ENCODE results near the gene GSK3A.

GSK3A gene

DNA sequence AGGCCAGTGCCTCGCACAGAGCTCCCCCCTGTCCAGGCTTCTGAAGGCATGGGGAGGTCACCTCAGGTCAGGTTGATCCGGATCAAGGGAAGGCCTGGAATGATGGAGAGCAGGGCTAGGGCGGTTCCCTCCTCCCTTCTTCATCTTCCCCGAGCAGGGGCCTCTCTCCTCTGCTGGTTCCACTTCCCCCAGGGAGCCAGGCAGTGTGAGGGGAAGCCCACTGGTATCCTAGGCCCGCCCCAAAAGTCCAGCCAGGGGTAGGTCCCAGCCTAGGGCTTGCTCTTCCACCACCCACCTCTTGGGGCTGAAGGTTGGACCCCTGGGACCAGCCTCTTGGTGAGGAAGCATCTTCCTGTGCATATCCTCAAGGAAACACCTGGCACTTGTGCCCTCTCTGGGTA, 43.1 kb upstream of the GSK3A start:
- Mint-ChIP-seq H3K4me3 (peak overlapping the region; percentile 86), H3K9me3 (no peaks in the 10 kb centered on the region), H3K27me3 (no peaks in the 10 kb centered on the region), H3K27ac (ENCODE audit: low read depth) (peak overlapping the region; percentile 16), H3K36me3 (ENCODE audit: insufficient read depth) (peaks cover 7% of the 10 kb centered on the region), H3K4me1 (peaks cover 20% of the 10 kb centered on the region)
- DNase-seq (ENCODE audit: low spot score in 2 of 2) (no peak), ATAC-seq (replicated peaks; ENCODE audit: extremely low read depth, poor library complexity, severe bottlenecking) (no peak)

GRCh38 chr19:42284591-42285341, 42.4 kb upstream of the GSK3A start:
- no peaks in the 10 kb centered on the region for H3K9me3 Mint-ChIP-seq
- peak in 1 of 2 donors; percentile 23 for DNase-seq (ENCODE audit: low spot score in 2 of 2)
- no peaks in the 10 kb centered on the region for H3K27me3 Mint-ChIP-seq
- peaks cover 21% of the 10 kb centered on the region for H3K4me1 Mint-ChIP-seq
- peak overlapping the region; percentile 86 for H3K4me3 Mint-ChIP-seq
- H3K27ac Mint-ChIP-seq (ENCODE audit: low read depth): peak overlapping the region; percentile 91
- H3K36me3 Mint-ChIP-seq (ENCODE audit: insufficient read depth): peaks cover 8% of the 10 kb centered on the region
- ATAC-seq (replicated peaks; ENCODE audit: extremely low read depth, poor library complexity, severe bottlenecking): no peak

DNA sequence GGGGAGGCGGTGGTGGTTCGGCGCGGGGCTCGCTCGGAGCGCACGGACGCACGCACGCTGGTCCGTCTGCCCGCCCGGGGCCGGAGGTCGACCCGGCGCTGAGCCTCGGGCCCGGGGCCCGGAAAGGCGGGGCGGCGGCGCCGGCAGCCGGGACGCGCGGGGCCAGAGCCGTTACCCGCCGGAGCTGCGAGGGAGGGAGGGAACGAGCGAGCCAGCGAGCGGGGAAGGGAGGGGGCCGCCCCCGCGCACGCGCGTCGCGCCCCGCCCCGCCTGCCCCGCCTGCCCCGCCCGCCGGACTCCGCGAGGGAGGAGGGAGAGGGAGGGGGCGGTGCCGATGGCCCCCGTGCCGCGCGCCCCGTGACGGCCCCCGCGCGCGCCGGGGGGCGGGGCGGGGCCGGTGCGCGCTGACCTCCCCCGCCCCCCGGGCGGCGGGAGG, 41.7 kb upstream of the GSK3A start:
- no peak overlapping the region for H3K4me3 Mint-ChIP-seq
- H3K27me3 Mint-ChIP-seq: no peaks in the 10 kb centered on the region
- H3K9me3 Mint-ChIP-seq: no peaks in the 10 kb centered on the region
- no peak overlapping the region for H3K27ac Mint-ChIP-seq (ENCODE audit: low read depth)
- peaks cover 13% of the 10 kb centered on the region for H3K36me3 Mint-ChIP-seq (ENCODE audit: insufficient read depth)
- peak in 1 of 2 donors; percentile 76 for DNase-seq (ENCODE audit: low spot score in 2 of 2)
- H3K4me1 Mint-ChIP-seq: peaks cover 28% of the 10 kb centered on the region
- ATAC-seq (replicated peaks; ENCODE audit: extremely low read depth, poor library complexity, severe bottlenecking): peak; percentile 12

DNA sequence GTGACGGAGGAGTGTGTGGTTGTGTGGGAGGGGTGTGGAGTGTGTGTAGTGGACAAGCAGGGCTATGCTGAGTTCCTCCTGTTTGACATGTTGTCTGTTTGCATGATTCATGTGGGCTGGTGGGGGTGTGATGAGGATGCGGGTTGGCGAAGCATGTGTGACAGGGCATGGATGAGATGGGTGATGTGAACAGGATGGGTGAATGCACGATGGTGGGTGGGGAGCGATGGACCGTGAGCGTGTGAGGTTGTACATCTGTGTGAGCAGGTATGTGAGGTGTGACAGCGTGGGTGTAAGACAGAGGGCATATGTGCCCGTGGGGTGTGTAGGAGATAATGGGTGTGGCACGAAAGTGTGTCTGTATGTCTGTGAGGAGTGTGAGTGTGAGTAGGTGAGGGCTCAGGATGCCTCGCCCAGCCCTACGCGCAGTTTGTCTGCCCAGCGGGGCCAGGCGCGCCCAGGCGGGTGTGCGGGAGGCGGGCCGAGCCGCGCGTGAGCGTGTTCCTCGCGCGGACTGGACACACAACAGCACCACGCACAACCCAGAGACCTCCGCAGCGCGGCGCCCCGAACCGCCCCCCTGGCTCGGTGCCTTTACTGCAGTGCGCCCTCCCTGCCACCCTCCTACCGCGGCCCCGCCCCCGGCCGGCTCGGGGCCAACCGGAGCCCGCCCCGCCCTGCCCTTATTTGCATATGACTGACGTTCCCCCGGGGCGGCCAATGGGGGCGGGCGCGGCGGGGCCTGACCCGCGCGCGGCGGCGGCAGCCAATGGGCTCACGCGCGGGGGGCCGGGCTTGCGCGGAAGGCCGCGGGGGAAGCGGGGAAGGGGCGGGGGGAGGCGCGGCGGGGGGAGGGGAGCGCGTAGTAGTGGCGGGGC, 41.0 kb upstream of the GSK3A start:
- Mint-ChIP-seq H3K27ac (ENCODE audit: low read depth) (no peak overlapping the region), H3K27me3 (no peaks in the 10 kb centered on the region), H3K4me3 (no peak overlapping the region), H3K9me3 (no peaks in the 10 kb centered on the region), H3K36me3 (ENCODE audit: insufficient read depth) (peaks cover 13% of the 10 kb centered on the region), H3K4me1 (peaks cover 32% of the 10 kb centered on the region)
- DNase-seq (ENCODE audit: low spot score in 2 of 2): peak; percentile 83 to 93
- peak; percentile 68 for ATAC-seq (replicated peaks; ENCODE audit: extremely low read depth, poor library complexity, severe bottlenecking)

DNA sequence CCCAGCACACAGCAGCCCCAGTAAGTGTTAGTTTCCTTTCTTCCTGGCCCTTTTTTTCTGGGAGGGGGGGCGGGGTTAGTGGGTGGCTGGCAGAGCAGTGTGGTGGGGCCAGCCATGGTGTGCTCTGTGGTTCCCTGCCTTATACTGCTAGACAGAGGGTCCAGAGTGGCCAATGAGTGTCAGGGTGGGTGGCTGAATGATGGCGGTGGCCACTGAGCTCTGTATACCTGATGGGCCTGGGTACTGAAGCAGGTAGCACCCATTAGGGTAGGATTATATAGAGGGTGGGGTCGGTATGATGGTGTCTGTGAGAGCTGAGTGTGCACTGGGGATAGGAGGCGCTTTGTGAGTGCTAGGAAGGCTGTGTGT, 40.4 kb upstream of the GSK3A start:
- no peaks in the 10 kb centered on the region for H3K9me3 Mint-ChIP-seq
- H3K36me3 Mint-ChIP-seq (ENCODE audit: insufficient read depth): peaks cover 12% of the 10 kb centered on the region
- DNase-seq (ENCODE audit: low spot score in 2 of 2) (no peak), ATAC-seq (replicated peaks; ENCODE audit: extremely low read depth, poor library complexity, severe bottlenecking) (peak; percentile 3)
- H3K27me3 Mint-ChIP-seq: no peaks in the 10 kb centered on the region
- no peak overlapping the region for H3K27ac Mint-ChIP-seq (ENCODE audit: low read depth)
- no peak overlapping the region for H3K4me3 Mint-ChIP-seq
- H3K4me1 Mint-ChIP-seq: peaks cover 37% of the 10 kb centered on the region

- no peaks in the 10 kb centered on the region for H3K27me3 Mint-ChIP-seq
- DNase-seq (ENCODE audit: low spot score in 2 of 2) (no peak), ATAC-seq (replicated peaks; ENCODE audit: extremely low read depth, poor library complexity, severe bottlenecking) (no peak)
- no peak overlapping the region for H3K4me3 Mint-ChIP-seq
- H3K9me3 Mint-ChIP-seq: no peaks in the 10 kb centered on the region
- H3K36me3 Mint-ChIP-seq (ENCODE audit: insufficient read depth): peaks cover 12% of the 10 kb centered on the region
- H3K27ac Mint-ChIP-seq (ENCODE audit: low read depth): peak overlapping the region; percentile 17
- peaks cover 37% of the 10 kb centered on the region for H3K4me1 Mint-ChIP-seq
Measured at GRCh38 chr19:42281827-42282762, 39.7 kb upstream of the GSK3A start.

- Mint-ChIP-seq H3K36me3 (ENCODE audit: insufficient read depth) (peaks cover 12% of the 10 kb centered on the region), H3K27ac (ENCODE audit: low read depth) (peak overlapping the region; percentile 17), H3K4me1 (peaks cover 38% of the 10 kb centered on the region), H3K9me3 (no peaks in the 10 kb centered on the region), H3K4me3 (no peak overlapping the region), H3K27me3 (no peaks in the 10 kb centered on the region)
- no peak for ATAC-seq (replicated peaks; ENCODE audit: extremely low read depth, poor library complexity, severe bottlenecking)
- peak in 1 of 2 donors; percentile 20 for DNase-seq (ENCODE audit: low spot score in 2 of 2)
Measured at GRCh38 chr19:42281146-42281826, 38.9 kb upstream of the GSK3A start.

DNA sequence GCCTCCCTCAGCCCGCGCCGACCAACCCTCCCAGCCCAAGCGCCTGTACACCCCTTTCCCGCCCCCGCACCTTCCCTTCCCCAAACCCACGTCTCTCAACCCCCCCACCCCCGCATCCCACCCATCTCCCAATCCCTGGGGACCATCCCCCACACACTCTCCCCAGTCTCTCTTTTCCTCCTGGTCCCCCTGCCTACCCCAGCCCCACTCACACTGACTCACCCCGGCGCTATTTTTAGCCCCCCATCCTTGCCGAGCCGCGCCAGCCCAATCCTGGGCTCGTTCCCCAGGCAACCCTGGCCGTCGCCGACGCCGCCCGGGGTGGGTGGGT, 38.4 kb upstream of the GSK3A start:
- Mint-ChIP-seq H3K4me1 (peaks cover 39% of the 10 kb centered on the region), H3K27ac (ENCODE audit: low read depth) (no peak overlapping the region)

GRCh38 chr19:42279902-42280814, 37.8 kb upstream of the GSK3A start:
- Mint-ChIP-seq H3K9me3 (no peaks in the 10 kb centered on the region), H3K27me3 (no peaks in the 10 kb centered on the region), H3K4me3 (no peak overlapping the region), H3K4me1 (peaks cover 40% of the 10 kb centered on the region), H3K27ac (ENCODE audit: low read depth) (peak overlapping the region; percentile 95), H3K36me3 (ENCODE audit: insufficient read depth) (peaks cover 9% of the 10 kb centered on the region)
- peak; percentile 8 for ATAC-seq (replicated peaks; ENCODE audit: extremely low read depth, poor library complexity, severe bottlenecking)
- peak; percentile 68 to 74 for DNase-seq (ENCODE audit: low spot score in 2 of 2)

More for the DNA sequence above, 38.4 kb upstream of the GSK3A start:
- no peaks in the 10 kb centered on the region for H3K9me3 Mint-ChIP-seq
- H3K4me3 Mint-ChIP-seq: no peak overlapping the region
- ATAC-seq (replicated peaks; ENCODE audit: extremely low read depth, poor library complexity, severe bottlenecking): no peak
- peaks cover 9% of the 10 kb centered on the region for H3K36me3 Mint-ChIP-seq (ENCODE audit: insufficient read depth)
- no peak for DNase-seq (ENCODE audit: low spot score in 2 of 2)
- no peaks in the 10 kb centered on the region for H3K27me3 Mint-ChIP-seq

- H3K27me3 Mint-ChIP-seq: no peaks in the 10 kb centered on the region
- peaks cover 11% of the 10 kb centered on the region for H3K36me3 Mint-ChIP-seq (ENCODE audit: insufficient read depth)
- no peak for ATAC-seq (replicated peaks; ENCODE audit: extremely low read depth, poor library complexity, severe bottlenecking)
- H3K9me3 Mint-ChIP-seq: no peaks in the 10 kb centered on the region
- H3K4me3 Mint-ChIP-seq: no peak overlapping the region
- DNase-seq (ENCODE audit: low spot score in 2 of 2): no peak
- H3K4me1 Mint-ChIP-seq: peaks cover 41% of the 10 kb centered on the region
- H3K27ac Mint-ChIP-seq (ENCODE audit: low read depth): peak overlapping the region; percentile 95
Measured at GRCh38 chr19:42279155-42279901, 36.9 kb upstream of the GSK3A start.
